Esophagus muscularis mucosa (tissue), 4 donors: Measurements from ENCODE around the gene LANCL3. TPM values are rescaled to one million over a fixed set of nuclear protein-coding genes. Genes with fewer than 3 reads are reported as not detected.

Experiments
- DNase-seq: peaks from one replicate; pipeline ENCODE4 v3.0.0-alpha.2; 2017; ENCODE audit errors: extremely low spot score
- H3K27ac ChIP-seq, 4 donors: fragments of 200-600 bp; sonication (generic); replicated peaks in 1 of 4; 1 replicate in 3 of 4; 2 replicates in 1 of 4; pipeline ENCODE4 v1.5.1; 2016 to 2019; ENCODE audit warnings: mild to moderate bottlenecking in 1 of 4
- H3K27me3 ChIP-seq, 4 donors: fragments of 200-600 bp; sonication (generic); one replicate each; pipeline versions ENCODE4 v1.5.1 to v1.6.0; 2016 to 2019
- H3K36me3 ChIP-seq, 4 donors: fragments of 200-600 bp; sonication (generic); one replicate each; pipeline ENCODE4 v1.5.1; 2016 to 2019
- H3K4me1 ChIP-seq, 4 donors: fragments of 200-600 bp; sonication (generic); one replicate each; pipeline ENCODE4 v1.5.1; 2016 to 2019
- H3K4me3 ChIP-seq, 4 donors: fragments of 200-600 bp; sonication (generic); 1 replicate in 2 of 4; 2 replicates in 2 of 4; pipeline ENCODE4 v1.5.1; 2016 to 2019; ENCODE audit warnings: mild to moderate bottlenecking in 4 of 4, moderate library complexity in 1 of 4
- H3K9me3 ChIP-seq, 4 donors: fragments of 200-600 bp; sonication (generic); 1 replicate in 3 of 4; 2 replicates in 1 of 4; pipeline ENCODE4 v1.5.1; 2016 to 2019
- CTCF ChIP-seq, 3 experiments: fragments of 200-600 bp in 2 of 3; fragments of 450-650 bp in 1 of 3; sonication (generic) in 2 of 3; IDR thresholded peaks; one replicate each; pipeline ENCODE4 v1.5.1; 2017 to 2019; ENCODE audit warnings: antibody characterized with exemption in 3 of 3, mild to moderate bottlenecking in 2 of 3, moderate library complexity in 1 of 3
- EP300 ChIP-seq: sonication (generic); formaldehyde crosslinking; IDR thresholded peaks from one replicate; pipeline ENCODE4 v1.6.1; 2017; ENCODE audit warnings: antibody characterized with exemption
- POLR2A ChIP-seq: fragments of 450-650 bp; IDR thresholded peaks from one replicate; pipeline ENCODE4 v1.6.1; 2017; ENCODE audit warnings: antibody characterized with exemption, moderate library complexity, mild to moderate bottlenecking, low read depth
- POLR2AphosphoS5 ChIP-seq, 2 donors: sonication (generic); formaldehyde crosslinking; IDR thresholded peaks; one replicate each; pipeline ENCODE4 v1.6.1; 2017; ENCODE audit warnings: antibody characterized with exemption in 2 of 2
- WGBS: methylation state at CpG from one replicate; pipeline ENCODE4 v1.1.5; 2018; 5-methylcytosine and 5-hydroxymethylcytosine counted together
- intact Hi-C: fragments of 100-400 bp; cut with DNase I; formaldehyde crosslinking; loops from one replicate; pipeline ENCODE4 v1.15.1; 2023
- total RNA-seq, 4 donors: library from RNA; depleted of rRNA; stranded (reverse); fragments of >200 nt; gene quantifications; one replicate each; pipeline versions ENCODE4 v1.1.0 to v1.2.1, GENCODE V29; 2016

LANCL3 gene
- total RNA-seq, 4 donors from 2014 or later = 0.83 to 1.7 (median 1.5) TPM

DNA sequence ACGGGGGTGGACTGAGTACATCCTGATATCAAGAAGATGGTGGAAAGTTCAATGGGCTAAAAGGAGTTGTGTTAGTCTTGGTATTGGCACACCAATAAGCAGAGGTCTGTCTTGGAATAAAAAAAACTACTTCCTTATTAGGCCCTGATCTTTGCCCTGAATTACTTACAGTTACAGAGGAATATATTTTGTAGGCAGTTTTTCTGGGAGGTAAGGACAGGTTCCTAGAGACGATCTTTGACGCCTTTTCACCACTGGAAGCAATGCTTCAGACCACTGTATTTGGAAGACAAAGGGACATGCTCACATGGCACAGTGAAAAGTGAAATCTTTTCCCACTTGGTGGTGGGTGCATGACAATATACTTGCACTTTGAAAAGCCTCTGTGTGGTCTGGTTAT lies 113.5 kb downstream of the LANCL3 start:
- Histone ChIP-seq H3K4me3 (peak overlapping the region; percentile 55 to 66 (median 58)), H3K36me3 (no peaks in the 10 kb centered on the region), H3K27me3 (no peaks in the 10 kb centered on the region), H3K27ac (peak overlapping the region; percentile 85 to 91 (median 87)), H3K4me1 (peaks cover 0 to 26% (median 17%) of the 10 kb centered on the region in 4 donors), H3K9me3 (no peaks in the 10 kb centered on the region)
- no peak for DNase-seq
- TF ChIP-seq EP300 = no peak
- no peak for TF ChIP-seq POLR2A
- no peak for TF ChIP-seq CTCF (IDR thresholded peaks at IDR 0.05)
- no peak for TF ChIP-seq POLR2AphosphoS5 (IDR thresholded peaks at IDR 0.05)
- 75% methylated on average over 3 of the region's 3 CpGs for WGBS
- intact Hi-C loops = no loop called here

DNA sequence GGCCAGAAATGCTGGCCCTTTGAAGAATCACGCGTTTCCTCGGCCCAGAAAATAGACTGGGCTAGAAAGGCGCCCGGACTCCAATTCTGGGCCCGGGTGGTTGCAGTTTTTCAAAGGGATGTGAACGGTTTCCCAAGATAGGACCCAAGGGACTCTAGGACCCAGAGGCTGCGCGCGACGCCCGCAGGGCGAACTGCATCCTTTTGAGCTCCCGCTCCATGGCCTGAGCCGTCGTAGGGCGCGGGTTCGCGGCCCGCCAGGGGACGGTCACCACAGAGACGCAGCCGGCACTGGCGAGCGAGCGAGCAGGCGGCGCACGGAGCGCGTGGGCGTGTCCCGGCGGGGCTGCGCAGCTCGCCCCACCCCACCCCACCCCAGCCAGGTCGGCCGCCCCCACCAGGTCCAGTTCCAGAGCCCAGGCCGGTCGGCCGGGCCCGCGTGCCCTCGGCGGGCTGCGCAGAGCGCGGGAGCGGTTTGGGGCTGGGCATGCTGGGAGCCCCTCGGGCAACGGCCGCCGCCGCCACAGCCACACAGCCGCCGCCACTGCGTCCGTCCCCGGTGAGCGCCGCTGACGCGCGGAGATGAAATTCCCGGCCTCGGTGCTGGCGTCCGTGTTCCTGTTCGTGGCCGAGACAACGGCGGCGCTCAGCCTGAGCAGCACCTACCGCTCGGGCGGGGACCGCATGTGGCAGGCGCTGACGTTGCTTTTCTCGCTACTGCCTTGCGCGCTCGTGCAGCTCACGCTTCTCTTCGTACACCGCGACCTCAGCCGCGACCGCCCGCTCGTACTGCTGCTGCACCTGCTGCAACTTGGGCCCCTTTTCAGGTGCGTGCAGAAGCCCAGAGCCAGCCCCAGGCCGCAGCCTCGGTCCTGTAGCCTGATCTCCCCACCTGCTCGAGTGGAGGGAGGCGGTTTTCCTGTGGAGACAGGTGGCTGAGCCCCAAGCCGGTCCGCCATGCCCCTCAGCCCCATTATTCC lies 114.2 kb downstream of the LANCL3 start, which contains the start of gene XK:
TSS of gene XK (plus strand) at position 411 of the 979 bp plus-strand sequence. CDS start at position 582, 171 bp downstream.
- H3K36me3 ChIP-seq = no peaks in the 10 kb centered on the region
- peak within 1 kb of the TSS; percentile 55 to 66 (median 58) for H3K4me3 ChIP-seq
- WGBS = 58% methylated on average over 34 of the region's 100 CpGs
- H3K4me1 ChIP-seq = peaks cover 0 to 33% (median 21%) of the 10 kb centered on the region in 4 donors
- TF ChIP-seq POLR2AphosphoS5 (IDR thresholded peaks at IDR 0.05) (peak in 1 of 2 donors; percentile 49), EP300 (no peak)
- no peaks in the 10 kb centered on the region for H3K27me3 ChIP-seq
- peak within 1 kb of the TSS; percentile 85 to 91 (median 87) for H3K27ac ChIP-seq
- no peak for DNase-seq
- no peaks in the 10 kb centered on the region for H3K9me3 ChIP-seq
- intact Hi-C loops = no loop called here

DNA sequence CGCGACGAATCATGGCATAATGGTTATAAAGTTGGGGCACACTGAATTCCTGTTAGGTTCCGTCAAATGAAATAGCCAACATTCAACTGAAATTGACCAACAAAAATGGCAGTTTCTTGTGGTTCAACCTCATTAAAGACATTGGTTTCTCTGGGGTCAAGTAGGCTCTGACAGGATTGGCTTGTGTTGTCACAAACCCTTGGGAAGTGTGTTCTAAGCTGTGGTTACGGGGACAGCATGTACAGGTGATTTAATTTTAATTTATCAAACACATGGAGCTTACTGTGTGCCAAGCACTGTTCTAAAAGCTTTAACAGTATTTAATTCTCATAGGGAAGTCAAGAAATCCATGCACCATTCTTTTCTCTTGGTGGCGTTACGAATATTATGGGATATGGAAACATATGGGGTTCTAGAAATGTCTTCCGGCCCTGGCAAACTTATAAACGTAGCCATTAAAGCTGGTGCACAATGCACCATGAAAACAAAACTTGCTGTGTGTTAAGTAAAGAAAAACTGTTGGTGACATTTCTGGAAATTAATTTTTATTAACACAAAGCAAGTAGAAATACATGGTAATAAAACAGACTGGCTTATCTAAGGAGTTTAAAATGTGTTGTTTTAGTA lies 115.0 kb downstream of the LANCL3 start:
- Histone ChIP-seq H3K4me3 (peak overlapping the region; percentile 55 to 66 (median 58)), H3K4me1 (peaks cover 0 to 36% (median 22%) of the 10 kb centered on the region in 4 donors), H3K27me3 (no peaks in the 10 kb centered on the region), H3K36me3 (no peaks in the 10 kb centered on the region), H3K27ac (peak overlapping the region; percentile 85 to 91 (median 87)), H3K9me3 (no peaks in the 10 kb centered on the region)
- no peak for TF ChIP-seq POLR2A
- WGBS = 55% methylated on average over 8 of the region's 9 CpGs
- intact Hi-C loops = no loop called here
- no peak for DNase-seq

DNA sequence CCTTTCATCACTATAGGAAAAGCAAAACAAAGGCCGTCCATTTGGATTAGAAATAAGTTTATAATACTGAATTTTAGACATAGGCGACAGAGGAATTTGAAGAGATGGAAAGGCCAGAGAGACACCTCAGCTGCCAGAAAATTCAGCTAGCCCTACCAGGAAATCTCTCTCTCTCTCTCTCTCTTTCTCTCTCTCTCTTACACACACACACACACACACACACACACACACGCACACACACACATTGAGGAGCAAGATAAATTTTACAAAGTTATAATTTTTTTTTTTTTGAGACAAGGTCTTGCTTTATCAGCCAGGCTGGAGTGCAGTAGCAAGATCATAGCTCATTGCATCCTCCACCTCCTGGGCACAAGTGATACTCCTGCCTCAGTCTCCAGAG lies 115.5 kb downstream of the LANCL3 start:
- 68% methylated on average over 3 of the region's 3 CpGs for WGBS
- no peak for DNase-seq
- Histone ChIP-seq H3K4me1 (peaks cover 0 to 36% (median 22%) of the 10 kb centered on the region in 4 donors), H3K36me3 (no peaks in the 10 kb centered on the region), H3K27me3 (no peaks in the 10 kb centered on the region), H3K4me3 (peak overlapping the region in 3 of 4 donors; percentile 55 to 58 (median 57)), H3K27ac (peak overlapping the region; percentile 85 to 91 (median 87)), H3K9me3 (no peaks in the 10 kb centered on the region)
- intact Hi-C loops = no loop called here
- TF ChIP-seq POLR2A (no peak), POLR2AphosphoS5 (IDR thresholded peaks at IDR 0.05) (no peak), EP300 (no peak), CTCF (IDR thresholded peaks at IDR 0.05) (no peak)

GRCh38 chrX:37690119-37690518 lies 118.7 kb downstream of the LANCL3 start:
- no peak for TF ChIP-seq CTCF (IDR thresholded peaks at IDR 0.05)
- no peak for TF ChIP-seq EP300
- no peak for TF ChIP-seq POLR2AphosphoS5 (IDR thresholded peaks at IDR 0.05)
- no peak for TF ChIP-seq POLR2A
- Histone ChIP-seq H3K36me3 (no peaks in the 10 kb centered on the region), H3K4me1 (peaks cover 0 to 29% (median 14%) of the 10 kb centered on the region in 4 donors), H3K27me3 (no peaks in the 10 kb centered on the region), H3K27ac (peak overlapping the region in 3 of 4 donors; percentile 26 to 86 (median 34)), H3K9me3 (no peaks in the 10 kb centered on the region), H3K4me3 (no peak overlapping the region)
- DNase-seq = no peak
- intact Hi-C loops = no loop called here
